ENCODE measurements around the gene HTRA1.

HTRA1 gene

GRCh38 chr10:122561212-122561611 is 99.9 kb downstream of the HTRA1 start:
- no peak overlapping the region for H3K27ac ChIP-seq
- TF ChIP-seq, protein P1, sequence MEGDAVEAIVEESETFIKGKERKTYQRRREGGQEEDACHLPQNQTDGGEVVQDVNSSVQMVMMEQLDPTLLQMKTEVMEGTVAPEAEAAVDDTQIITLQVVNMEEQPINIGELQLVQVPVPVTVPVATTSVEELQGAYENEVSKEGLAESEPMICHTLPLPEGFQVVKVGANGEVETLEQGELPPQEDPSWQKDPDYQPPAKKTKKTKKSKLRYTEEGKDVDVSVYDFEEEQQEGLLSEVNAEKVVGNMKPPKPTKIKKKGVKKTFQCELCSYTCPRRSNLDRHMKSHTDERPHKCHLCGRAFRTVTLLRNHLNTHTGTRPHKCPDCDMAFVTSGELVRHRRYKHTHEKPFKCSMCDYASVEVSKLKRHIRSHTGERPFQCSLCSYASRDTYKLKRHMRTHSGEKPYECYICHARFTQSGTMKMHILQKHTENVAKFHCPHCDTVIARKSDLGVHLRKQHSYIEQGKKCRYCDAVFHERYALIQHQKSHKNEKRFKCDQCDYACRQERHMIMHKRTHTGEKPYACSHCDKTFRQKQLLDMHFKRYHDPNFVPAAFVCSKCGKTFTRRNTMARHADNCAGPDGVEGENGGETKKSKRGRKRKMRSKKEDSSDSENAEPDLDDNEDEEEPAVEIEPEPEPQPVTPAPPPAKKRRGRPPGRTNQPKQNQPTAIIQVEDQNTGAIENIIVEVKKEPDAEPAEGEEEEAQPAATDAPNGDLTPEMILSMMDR (conservative IDR thresholded peaks at IDR 0.05) = no peak
- no peak for TF ChIP-seq ZFX (IDR thresholded peaks at IDR 0.05)

GRCh38 chr10:122561792-122562191 is 100.4 kb downstream of the HTRA1 start:
- no peak overlapping the region for H3K27ac ChIP-seq
- TF ChIP-seq ZFX (IDR thresholded peaks at IDR 0.05) = no peak
- TF ChIP-seq, protein P1 (conservative IDR thresholded peaks at IDR 0.05) = no peak

Data from C4-2B (cell line).